ENCODE data around the gene HSD11B2. TPM values are rescaled to one million over a fixed set of nuclear protein-coding genes. Genes with fewer than 3 reads are reported as not detected.

Gene HSD11B2
- total and polyA plus RNA-seq, 4 donors = 2.6 to 39.8 (median 6.7) TPM

- peak in 2 of 3 donors; percentile 46 to 51 for DNase-seq
- no peak for TF ChIP-seq CTCF (IDR thresholded peaks at IDR 0.05; ENCODE audit: control extremely low read depth, extremely low read depth)
- Histone ChIP-seq H3K36me3 (ENCODE audit: control insufficient read depth in 4 of 4, insufficient read depth in 4 of 4, low read length in 4 of 4) (no peaks in the 10 kb centered on the region), H3K4me3 (no peak overlapping the region), H3K27ac (ENCODE audit: low read depth in 1 of 2, low read length in 1 of 2) (peak overlapping the region in 1 of 2 donors; percentile 34), H3K9ac (ENCODE audit: insufficient read depth in 1 of 2, low read length in 2 of 2) (no peak overlapping the region), H3K27me3 (ENCODE audit: control insufficient read depth in 3 of 3, insufficient read depth in 3 of 3, low read length in 2 of 3) (peaks cover 0 to 9% (median 4%) of the 10 kb centered on the region in 3 donors), H3K4me1 (ENCODE audit: control insufficient read depth in 5 of 5, insufficient read depth in 5 of 5, low read length in 5 of 5) (peaks cover 0 to 37% (median 14%) of the 10 kb centered on the region in 5 donors), H3K9me3 (ENCODE audit: control insufficient read depth in 4 of 4, insufficient read depth in 3 of 4, low read length in 3 of 4) (no peaks in the 10 kb centered on the region)
- no peak for ATAC-seq (ENCODE audit: insufficient read depth, low FRiP score)
- 52 to 57% methylated on average over 15 of the region's 15 CpGs for WGBS, 2 donors
Observed at GRCh38 chr16:67391424-67392300, 39.3 kb upstream of the HSD11B2 start.

GRCh38 chr16:67392301-67393059, 38.4 kb upstream of the HSD11B2 start:
- no peak for TF ChIP-seq CTCF (IDR thresholded peaks at IDR 0.05; ENCODE audit: control extremely low read depth, extremely low read depth)

GRCh38 chr16:67393111-67393787, 37.7 kb upstream of the HSD11B2 start, which contains the start of gene TPPP3:
TSS of gene TPPP3 (minus strand) at chr16:67393498. CDS start at chr16:67391111, 2,387 bp downstream.
- peaks cover 0 to 9% (median 4%) of the 10 kb centered on the region in 3 donors for H3K27me3 ChIP-seq (ENCODE audit: control insufficient read depth in 3 of 3, insufficient read depth in 3 of 3, low read length in 2 of 3)
- peak within 1 kb of the TSS; percentile 10 to 34 for H3K27ac ChIP-seq (ENCODE audit: low read depth in 1 of 2, low read length in 1 of 2)
- H3K9me3 ChIP-seq (ENCODE audit: control insufficient read depth in 4 of 4, insufficient read depth in 3 of 4, low read length in 3 of 4) = no peaks in the 10 kb centered on the region
- DNase-seq (peak; percentile 93 to 96 (median 94)), ATAC-seq (ENCODE audit: insufficient read depth, low FRiP score) (peak; percentile 78)
- WGBS, 2 donors = 6 to 7% methylated on average over 55 to 56 of the region's 56 CpGs
- peak; percentile 15 for TF ChIP-seq CTCF (IDR thresholded peaks at IDR 0.05; ENCODE audit: control extremely low read depth, extremely low read depth)
- H3K4me3 ChIP-seq = peak within 1 kb of the TSS; percentile 11
- H3K9ac ChIP-seq (ENCODE audit: insufficient read depth in 1 of 2, low read length in 2 of 2) = peak within 1 kb of the TSS; percentile 5 to 63
- H3K36me3 ChIP-seq (ENCODE audit: control insufficient read depth in 4 of 4, insufficient read depth in 4 of 4, low read length in 4 of 4) = no peaks in the 10 kb centered on the region
- peaks cover 0 to 46% (median 23%) of the 10 kb centered on the region in 5 donors for H3K4me1 ChIP-seq (ENCODE audit: control insufficient read depth in 5 of 5, insufficient read depth in 5 of 5, low read length in 5 of 5)

More at GRCh38 chr16:67392301-67393059, 38.4 kb upstream of the HSD11B2 start:
- Histone ChIP-seq H3K9me3 (ENCODE audit: control insufficient read depth in 4 of 4, insufficient read depth in 3 of 4, low read length in 3 of 4) (no peaks in the 10 kb centered on the region), H3K9ac (ENCODE audit: insufficient read depth in 1 of 2, low read length in 2 of 2) (peak overlapping the region; percentile 1 to 63), H3K4me1 (ENCODE audit: control insufficient read depth in 5 of 5, insufficient read depth in 5 of 5, low read length in 5 of 5) (peaks cover 0 to 46% (median 19%) of the 10 kb centered on the region in 5 donors), H3K27ac (ENCODE audit: low read depth in 1 of 2, low read length in 1 of 2) (peak overlapping the region in 1 of 2 donors; percentile 34), H3K27me3 (ENCODE audit: control insufficient read depth in 3 of 3, insufficient read depth in 3 of 3, low read length in 2 of 3) (peaks cover 0 to 9% (median 4%) of the 10 kb centered on the region in 3 donors), H3K36me3 (ENCODE audit: control insufficient read depth in 4 of 4, insufficient read depth in 4 of 4, low read length in 4 of 4) (no peaks in the 10 kb centered on the region), H3K4me3 (peak overlapping the region; percentile 11)
- no peak for DNase-seq
- ATAC-seq (ENCODE audit: insufficient read depth, low FRiP score) = no peak
- WGBS, 2 donors = 67 to 79% methylated on average over 18 of the region's 18 CpGs
